Panc1 (cell line): Measurements from ENCODE around the gene ELMO1.

Experiments used
- SIN3A ChIP-seq: IDR thresholded peaks from 2 replicates; pipeline ENCODE4 v1.6.1; 2012; ENCODE audit warnings: low read depth, mild to moderate bottlenecking, low read length, moderate library complexity, borderline replicate concordance; ENCODE audit not compliant: insufficient read depth
- TF ChIP-seq, protein P1 (sequence below): fragments of 450-650 bp; IDR thresholded peaks from 2 replicates; pipeline ENCODE4 v1.5.1; 2017; ENCODE audit warnings: mild to moderate bottlenecking
- TF ChIP-seq, protein P2 (sequence below), 2 experiments: IDR thresholded peaks; 2 replicates each; pipeline ENCODE4 v1.6.1; 2011 to 2012; ENCODE audit warnings: low read depth in 2 of 2, control low read depth in 1 of 2, low read length in 1 of 2, mild to moderate bottlenecking in 1 of 2, moderate library complexity in 1 of 2; ENCODE audit not compliant: insufficient read depth in 1 of 2

DNA sequence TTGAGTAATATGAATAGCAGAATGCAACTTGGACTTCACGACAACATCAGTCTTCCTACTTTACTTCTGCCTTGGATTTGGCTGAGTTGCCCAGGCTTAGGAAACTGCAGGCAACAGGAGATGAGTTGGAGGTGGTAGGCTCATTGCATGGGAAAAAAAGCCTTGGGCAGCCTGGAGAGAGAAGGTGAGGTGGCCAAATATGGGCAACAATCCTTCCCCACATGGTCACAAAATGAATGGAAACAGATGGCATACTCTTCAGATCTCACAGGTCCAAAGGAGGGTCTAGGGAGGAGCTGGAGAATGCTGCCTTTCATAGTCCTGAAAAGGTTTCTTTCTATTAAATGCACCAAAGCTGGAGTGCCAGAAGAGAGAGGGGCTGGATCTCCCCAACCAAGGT lies 595.7 kb downstream of the ELMO1 start:
- TF ChIP-seq, protein P1, sequence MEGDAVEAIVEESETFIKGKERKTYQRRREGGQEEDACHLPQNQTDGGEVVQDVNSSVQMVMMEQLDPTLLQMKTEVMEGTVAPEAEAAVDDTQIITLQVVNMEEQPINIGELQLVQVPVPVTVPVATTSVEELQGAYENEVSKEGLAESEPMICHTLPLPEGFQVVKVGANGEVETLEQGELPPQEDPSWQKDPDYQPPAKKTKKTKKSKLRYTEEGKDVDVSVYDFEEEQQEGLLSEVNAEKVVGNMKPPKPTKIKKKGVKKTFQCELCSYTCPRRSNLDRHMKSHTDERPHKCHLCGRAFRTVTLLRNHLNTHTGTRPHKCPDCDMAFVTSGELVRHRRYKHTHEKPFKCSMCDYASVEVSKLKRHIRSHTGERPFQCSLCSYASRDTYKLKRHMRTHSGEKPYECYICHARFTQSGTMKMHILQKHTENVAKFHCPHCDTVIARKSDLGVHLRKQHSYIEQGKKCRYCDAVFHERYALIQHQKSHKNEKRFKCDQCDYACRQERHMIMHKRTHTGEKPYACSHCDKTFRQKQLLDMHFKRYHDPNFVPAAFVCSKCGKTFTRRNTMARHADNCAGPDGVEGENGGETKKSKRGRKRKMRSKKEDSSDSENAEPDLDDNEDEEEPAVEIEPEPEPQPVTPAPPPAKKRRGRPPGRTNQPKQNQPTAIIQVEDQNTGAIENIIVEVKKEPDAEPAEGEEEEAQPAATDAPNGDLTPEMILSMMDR, result no peak
- no peak for TF ChIP-seq SIN3A
- TF ChIP-seq, protein P2, sequence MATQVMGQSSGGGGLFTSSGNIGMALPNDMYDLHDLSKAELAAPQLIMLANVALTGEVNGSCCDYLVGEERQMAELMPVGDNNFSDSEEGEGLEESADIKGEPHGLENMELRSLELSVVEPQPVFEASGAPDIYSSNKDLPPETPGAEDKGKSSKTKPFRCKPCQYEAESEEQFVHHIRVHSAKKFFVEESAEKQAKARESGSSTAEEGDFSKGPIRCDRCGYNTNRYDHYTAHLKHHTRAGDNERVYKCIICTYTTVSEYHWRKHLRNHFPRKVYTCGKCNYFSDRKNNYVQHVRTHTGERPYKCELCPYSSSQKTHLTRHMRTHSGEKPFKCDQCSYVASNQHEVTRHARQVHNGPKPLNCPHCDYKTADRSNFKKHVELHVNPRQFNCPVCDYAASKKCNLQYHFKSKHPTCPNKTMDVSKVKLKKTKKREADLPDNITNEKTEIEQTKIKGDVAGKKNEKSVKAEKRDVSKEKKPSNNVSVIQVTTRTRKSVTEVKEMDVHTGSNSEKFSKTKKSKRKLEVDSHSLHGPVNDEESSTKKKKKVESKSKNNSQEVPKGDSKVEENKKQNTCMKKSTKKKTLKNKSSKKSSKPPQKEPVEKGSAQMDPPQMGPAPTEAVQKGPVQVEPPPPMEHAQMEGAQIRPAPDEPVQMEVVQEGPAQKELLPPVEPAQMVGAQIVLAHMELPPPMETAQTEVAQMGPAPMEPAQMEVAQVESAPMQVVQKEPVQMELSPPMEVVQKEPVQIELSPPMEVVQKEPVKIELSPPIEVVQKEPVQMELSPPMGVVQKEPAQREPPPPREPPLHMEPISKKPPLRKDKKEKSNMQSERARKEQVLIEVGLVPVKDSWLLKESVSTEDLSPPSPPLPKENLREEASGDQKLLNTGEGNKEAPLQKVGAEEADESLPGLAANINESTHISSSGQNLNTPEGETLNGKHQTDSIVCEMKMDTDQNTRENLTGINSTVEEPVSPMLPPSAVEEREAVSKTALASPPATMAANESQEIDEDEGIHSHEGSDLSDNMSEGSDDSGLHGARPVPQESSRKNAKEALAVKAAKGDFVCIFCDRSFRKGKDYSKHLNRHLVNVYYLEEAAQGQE (IDR thresholded peaks at IDR 0.05; ENCODE audit: insufficient read depth in 1 of 2, low read depth in 2 of 2, low read length in 1 of 2), result no peak
